Activated CD4-positive, alpha-beta T cell treated with anti-CD3 and anti-CD28 coated beads, Interleukin-2, Interleukin-4, amounts not matched to agents 100 ng/mL and 50 ng/mL, durations not matched to agents 16 hours and 8 hours (primary cell): ENCODE data around the gene NECAP2.
A peak's percentile ranks its signal among the peaks of the same experiment; 100 is the strongest.
"Not testable (repeated sequence)": the region's sequence is repeated elsewhere in the genome, so short reads cannot be mapped to it uniquely, and the experiment has no call there.

Source experiments
- DNase-seq: peaks from one replicate; pipeline ENCODE4 v3.0.0-alpha.2; 2020; ENCODE audit warnings: low spot score

Gene NECAP2

DNA sequence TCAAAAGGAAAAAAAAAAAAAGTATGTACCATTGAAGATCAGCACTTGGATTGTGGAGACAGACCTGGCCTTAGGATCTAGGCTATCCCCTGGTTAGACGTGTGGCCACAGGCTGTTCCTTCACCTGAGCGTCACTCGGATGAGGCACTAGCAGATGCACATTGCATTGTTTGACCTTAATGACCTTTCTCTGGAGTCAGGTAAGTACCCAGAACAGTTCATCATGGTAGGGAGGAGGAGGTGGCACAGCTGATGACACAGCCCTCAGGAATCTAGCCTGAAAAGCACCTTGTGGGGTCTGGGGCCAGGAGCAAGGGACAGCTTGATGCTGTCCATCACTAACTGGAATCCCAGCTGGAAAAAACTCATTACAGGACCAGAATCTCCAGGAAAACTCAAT is 21.2 kb downstream of the NECAP2 start:
- no peak for DNase-seq

DNA sequence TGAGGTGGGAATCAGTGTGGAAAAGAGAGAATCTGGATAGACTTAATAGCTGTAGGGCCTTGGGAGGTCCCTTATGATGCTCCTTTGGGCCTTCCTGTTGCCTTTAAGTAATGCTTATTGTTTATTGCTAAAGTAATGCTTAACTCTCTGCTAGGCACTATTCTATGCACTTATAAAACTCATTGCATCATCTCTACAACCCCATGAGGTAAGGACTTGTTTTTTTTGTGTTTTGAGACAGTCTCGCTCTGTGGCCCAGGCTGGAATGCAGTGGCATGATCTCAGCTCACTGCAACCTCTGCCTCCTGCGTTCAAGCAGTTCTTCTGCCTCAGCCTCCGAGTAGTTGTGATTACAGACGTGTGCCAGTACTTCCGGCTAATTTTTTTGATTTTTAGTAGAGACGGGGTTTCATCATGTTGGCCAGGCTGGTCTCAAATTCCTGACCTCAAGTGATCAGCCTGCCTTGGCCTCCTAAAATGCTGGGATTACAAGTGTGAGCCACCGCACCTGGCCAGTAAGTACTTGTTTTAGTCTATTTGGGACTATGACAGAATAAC is 22.3 kb downstream of the NECAP2 start:
- DNase-seq = no peak

DNA sequence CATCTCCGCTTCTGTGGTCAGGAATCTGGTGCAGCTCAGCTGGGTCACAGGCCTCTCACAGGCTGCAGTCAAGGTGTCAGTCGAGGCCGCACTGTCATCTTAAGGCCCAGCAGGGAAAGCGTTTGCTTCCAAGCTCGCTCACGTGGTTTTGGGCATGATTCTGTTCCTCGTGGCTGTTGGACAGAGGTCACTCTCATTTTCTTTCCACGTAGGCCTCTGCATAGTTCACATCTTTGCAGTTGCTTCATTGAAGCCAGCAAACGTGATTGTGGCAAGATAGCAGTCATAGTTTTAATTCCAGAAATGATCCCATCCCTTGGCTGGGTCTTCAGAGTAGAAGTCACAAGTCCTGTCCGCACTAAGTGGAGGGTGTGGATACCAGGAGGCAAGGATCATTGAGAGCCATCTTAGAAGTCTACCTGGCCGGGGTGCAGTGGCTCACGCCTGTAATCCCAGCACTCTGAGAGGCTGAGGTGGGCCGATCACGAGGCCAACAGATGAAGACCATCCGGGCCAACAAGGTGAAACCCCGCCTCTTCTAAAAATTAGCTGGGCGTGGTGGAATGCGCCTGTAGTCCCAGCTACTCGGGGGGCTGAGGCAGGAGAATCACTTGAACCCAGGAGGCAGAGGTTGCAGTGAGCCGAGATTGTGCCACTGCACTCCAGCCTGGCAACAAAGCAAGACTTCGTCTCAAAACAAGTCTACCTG is 24.5 kb downstream of the NECAP2 start:
- no peak for DNase-seq

DNA sequence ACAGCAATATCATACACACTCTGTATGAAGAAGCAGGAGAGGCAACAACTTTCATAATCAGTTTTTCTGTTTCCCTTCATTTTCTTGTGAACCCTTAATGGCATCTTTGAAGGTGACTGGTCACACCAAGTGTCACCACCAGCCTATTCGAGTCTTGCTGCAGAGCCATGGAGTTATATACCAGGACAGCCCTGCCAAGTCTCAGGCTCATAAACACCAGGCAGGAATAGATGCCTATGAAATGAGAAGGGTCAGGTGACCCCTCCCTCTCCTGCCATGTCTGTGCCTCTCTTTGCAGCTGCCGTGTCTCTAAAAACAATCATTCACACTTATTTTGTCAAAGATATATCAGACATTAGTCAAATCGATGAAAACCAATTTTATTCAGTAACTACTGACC is 28.0 kb downstream of the NECAP2 start:
- DNase-seq = no peak

DNA sequence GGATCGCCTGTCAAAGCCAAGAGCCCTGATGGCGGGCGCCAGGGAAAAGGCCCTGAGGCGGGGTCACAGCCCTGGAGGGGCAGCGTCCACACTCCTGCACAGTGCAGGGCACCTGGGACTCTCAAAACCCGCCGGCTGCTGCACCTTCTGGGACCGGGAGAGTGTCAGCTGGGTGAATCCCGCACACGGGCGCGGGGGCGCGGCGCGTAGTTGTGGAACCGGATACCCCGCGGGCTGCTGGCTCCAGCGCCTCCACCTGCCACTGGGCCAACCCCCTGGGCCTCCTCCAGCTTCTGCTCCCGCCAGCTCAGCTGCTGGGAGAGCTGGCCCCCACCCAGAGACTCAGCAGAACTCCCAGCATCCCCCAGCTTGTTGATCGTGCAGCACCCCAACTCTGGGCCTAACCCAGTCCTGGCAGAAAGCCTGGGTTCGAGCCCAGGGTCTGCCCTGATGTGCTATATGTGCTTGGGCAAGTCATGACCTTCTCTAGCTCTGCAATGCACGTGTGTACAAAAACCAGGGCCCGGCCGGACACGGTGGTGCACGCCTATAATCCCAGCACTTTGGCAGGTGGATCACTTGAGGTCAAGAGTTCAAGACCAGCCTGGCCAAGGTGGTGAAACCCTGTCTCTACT is 33.8 kb downstream of the NECAP2 start:
- no peak for DNase-seq

DNA sequence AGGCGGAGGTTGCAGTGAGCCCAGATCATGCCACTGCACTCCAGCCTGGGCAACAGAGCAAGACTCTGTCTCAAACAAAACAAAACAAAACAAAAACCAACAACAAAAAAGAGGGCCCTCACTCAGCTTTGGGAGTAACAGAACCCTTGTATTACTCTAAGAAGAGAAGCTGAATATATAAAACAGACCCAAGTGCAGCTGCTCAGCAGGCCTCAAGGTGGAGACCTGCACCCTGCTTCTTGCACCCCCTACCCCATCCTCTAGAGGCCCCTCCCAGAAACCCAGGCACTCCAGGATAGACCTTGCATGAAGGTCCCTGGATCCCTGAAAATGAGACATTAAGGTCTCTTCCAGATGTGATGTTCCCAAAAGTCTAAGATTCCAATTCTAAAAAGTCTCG is 34.4 kb downstream of the NECAP2 start:
- DNase-seq = not testable (repeated sequence)

DNA sequence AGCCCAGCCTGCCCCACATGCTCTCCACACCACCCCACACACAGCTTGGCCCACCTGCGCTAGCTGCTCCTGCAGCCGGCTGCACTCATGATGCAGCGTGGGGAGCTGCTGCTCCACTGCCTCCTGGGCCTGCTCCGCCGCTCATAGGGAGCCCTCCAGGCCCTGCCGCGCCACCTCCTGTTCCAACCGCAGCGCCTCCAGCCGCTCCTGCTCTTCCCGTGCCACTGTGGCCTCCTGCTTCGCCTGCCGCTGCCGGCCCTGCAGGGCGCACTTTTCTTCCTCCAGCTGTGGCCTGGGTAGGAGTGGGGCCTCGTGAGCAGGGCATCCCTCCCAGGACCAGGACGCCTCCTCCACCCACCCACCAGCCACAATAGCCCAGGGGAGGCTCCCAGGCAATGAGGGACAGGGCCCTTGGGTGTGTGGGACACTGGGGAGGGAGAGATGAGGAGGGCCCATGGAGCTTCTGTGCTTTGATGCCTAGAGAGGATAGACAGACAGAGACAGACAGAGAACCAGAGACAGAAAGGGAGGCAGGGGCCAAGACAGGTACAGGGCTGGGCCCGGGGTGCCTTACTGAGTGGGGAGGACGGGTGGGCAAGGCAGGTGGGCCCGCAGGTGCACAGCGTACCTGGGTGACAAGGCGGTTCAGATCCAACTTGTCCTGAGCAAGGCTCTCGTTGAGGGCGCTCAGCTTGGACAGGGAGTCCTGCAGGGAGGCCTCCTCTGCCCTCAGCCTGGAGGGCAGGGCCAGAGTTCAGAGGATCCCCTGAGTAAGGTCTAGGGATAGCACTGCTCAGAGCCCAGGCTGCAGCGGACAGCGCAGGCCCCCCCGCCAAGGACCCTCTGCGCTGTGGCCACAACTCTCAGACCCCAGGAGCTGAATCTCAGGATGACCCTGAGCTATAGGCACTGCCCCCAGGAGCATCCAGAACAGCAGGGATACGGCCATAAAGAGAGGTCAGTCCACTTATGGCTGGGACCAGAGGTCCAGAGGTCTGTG is 35.5 kb downstream of the NECAP2 start:
- not testable (repeated sequence) for DNase-seq

DNA sequence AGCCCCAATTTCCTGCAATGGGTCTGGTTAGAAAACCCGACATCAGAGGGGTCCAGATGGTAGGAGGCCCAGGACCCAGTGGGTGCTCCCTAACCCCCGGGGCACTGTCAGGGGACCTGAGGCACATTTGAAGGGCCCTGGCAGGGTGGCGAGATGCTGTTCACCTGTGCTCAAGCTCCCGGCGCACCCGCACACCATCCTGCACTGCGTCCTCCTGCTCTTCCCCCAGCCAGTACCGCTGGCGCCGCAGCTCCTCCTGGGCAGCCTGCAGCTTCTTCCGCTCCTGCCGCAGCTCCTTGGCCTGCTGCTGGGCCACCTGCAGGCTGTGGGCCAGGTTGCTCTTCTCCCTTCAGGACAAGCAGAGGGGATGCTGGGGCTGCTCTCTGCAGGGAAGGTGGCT is 37.6 kb downstream of the NECAP2 start:
- DNase-seq = no peak

DNA sequence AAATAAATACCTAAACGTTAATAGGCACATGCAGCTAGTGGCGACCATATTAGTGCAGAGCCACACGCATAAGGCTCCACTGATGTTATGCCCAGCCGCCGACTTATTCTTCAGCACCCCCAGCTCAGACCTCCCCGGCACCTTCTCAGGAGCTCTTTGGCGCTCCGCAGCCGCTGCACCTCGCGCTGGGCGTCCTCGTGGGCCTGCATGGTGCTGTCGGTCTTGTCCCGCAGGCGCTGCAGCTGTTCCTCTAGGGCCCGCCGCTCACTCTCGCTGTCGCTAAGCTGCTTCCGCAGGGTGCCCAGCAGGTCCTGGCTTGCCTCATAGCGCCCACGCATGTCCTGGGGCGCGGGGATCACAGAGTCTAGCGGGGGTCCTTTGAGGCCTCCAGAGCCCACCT is 42.6 kb downstream of the NECAP2 start:
- not testable (repeated sequence) for DNase-seq

DNA sequence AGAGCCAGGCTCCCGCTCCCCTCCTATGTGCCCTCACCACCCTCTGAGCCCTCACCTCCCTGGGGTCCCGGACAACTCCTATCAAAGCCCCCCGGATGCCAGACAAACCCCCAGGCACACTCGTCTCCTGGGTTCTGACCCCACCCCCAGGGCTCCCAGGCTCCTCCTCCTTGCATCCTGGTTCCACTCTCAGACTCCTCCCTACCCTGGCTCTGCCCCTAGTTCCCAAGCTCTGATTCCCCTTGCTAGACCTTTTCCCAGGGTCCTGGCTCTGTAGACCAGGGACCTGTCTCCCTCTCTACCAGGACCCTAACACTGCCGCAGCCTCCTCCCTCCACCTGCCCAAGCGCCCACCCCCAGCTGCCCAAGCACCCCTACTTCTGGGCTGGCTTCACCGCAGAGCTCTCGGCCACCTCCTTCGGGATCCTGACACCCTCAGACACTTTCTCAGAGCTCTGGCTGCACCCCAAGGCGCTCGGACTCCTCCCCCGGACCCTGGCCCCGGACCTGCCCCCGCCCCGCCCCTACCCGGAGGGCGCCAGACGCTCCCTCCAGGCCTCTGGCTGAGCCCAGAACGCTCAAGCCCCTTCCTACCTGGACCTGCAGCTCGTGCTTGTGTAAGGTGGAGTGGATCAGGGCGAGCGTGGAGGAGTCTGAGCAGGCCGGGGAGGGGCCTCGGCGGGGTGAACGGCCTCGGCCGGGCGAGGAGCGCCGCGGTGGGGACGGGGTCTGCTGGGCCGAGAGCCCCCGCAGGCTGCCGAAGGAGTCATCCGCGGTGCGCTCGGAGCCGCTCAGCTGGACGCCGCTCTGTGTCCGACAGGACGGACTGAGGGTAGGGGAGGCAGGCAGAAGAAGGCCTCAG is 43.3 kb downstream of the NECAP2 start:
- not testable (repeated sequence) for DNase-seq

DNA sequence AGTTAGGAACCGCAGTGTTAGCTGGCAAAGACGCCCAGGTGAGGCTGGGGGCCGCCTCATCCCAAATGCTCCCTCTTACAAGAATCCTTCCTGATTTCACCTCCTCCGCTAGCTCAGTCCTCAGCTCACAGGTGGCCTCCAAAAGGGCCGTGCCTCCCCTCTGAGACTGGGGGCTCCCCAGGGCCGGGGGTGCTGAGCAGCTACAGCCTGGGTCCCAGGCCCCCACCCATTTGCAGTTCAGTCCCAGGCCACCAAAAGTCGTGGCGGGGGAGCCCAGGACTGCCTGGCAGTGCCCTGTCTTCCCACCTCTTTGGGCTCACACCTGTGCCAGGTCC is 43.9 kb downstream of the NECAP2 start:
- DNase-seq = no peak

DNA sequence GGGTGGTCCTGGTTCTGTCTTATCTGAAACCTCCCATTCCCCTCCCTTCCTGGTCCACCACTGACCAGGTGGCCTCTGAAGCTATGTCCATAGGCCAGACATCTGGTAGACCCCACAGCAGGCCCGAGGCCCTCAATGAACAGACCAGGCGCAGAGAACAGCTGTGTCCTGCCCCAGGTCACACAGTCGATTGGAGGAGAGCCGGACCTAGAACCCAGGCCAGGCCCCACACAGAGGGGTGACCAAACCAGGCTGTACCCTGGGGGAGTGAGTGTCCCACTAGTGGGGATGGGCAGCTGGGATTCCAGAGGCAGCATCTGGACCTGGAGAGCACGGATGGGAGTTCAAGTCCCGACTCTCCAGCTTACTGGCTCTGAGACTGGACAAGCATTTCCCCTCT is 44.4 kb downstream of the NECAP2 start:
- DNase-seq = no peak

DNA sequence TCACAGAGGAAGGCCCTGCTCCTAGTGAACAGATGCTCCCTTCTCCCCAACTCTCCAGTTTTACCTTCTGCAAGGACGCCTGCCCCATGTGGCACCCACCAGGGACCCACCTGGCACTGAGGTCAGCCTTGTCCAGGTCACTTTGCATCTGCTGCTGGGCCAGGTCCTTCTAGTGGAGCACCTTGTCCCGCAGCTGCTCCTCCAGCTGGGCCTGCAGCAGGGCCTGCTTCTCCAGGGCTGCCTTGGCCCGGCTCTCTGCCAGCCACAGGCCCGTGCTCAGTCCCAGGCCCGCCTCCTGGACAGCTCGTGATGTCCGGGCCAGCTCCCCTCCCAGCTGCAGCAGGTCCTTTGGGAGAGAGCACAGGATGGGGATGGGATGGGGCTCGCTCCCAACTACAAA is 45.8 kb downstream of the NECAP2 start:
- DNase-seq = not testable (repeated sequence)

DNA sequence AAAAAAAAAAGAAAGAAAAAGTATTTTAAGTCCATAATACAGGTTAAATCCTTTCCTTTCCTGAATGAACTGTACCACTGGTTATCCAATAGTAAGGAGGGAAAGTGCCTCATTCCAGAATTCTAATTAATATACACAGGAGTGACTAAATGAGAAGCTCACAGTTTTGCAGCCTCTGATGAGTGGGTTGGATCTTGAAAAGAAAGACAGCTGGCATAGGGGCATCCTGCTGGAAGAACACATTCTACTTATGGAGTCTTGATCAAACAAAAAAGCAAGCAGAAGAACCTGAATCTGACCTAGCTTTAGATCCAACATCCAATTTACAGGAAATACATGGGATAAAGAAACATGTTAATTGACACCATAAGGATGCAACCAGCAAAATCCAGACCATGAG is 46.5 kb downstream of the NECAP2 start:
- not testable (repeated sequence) for DNase-seq

DNA sequence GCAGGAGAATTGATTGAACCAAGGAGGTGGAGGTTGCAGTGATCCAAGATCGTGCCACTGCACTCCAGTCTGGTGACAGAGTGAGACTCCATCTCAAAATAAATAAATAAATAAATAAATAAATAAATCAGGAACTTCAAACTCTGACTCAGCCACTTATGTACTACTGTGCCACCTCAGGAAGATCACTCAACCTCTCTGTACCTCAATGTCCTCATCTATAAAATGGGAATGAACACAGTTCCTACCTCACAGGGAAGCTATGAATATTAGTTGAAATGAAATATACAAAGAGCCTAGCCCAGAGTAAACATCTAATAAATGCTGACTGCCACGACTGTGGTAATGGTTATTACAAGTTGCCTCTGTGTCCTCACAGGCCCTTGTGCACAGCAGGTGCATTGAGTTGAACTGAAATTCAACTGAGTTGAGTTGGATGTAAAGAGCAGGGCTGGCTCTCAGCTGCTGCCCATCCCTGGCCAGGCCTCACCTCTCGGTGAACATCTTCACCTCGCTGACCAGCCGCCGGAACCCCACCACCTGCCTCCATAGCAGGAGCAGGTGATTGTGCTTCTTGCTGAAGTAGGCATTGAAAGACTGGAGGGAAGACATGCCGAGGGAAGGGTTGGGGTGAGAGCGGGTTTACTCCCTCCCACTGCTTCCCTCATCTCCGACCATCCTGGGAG is 48.8 kb downstream of the NECAP2 start:
- DNase-seq = not testable (repeated sequence)

DNA sequence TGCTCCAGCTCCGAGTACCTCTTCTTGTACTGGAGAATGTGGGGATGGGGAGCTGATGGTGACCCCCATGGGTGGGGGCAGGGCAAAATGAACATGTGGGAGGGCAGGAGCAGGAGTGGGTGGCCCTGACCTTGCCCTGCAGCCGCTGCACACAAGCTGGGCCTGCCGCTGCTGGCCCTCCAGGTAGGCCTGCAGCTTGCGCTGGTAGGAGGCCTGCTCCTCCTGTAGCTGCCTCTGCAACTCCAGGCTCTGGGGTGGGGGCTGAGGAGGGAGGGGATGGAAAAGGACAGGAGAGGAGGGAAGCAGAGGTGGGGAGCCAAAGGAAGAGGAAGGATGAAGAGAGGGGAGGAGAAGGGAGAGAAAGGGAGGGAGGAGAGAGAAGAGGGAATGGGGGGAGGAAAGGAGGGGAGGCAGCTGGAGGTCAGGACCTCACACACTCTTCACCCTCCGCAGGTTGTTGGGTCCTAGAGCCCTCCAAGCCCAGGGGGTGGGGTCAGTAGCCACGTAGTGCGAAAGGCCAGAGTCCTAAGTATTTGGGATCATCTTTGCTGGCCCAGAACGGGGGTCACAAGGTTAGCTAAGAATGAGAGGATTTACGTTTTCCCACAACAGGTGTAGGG is 50.6 kb downstream of the NECAP2 start:
- DNase-seq = no peak

DNA sequence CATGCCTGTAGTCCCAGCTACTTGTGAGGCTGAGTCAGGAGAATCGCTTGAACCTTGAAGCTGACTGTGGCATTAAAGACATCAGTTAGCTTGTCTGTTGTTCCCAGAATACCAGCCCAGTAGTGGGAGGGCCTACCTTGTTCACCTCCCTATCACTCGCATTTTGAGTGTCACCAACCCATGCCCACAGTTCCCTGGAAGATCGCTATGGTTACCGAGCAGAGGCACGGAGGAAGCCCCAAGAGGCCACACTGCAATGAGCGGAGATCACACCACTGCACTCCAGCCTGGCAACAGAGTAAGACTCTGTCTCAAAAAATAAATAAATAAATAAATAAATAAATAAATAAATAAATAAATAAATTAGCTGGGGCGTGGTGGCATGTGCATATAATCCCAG is 52.4 kb downstream of the NECAP2 start:
- peak; percentile 62 for DNase-seq

DNA sequence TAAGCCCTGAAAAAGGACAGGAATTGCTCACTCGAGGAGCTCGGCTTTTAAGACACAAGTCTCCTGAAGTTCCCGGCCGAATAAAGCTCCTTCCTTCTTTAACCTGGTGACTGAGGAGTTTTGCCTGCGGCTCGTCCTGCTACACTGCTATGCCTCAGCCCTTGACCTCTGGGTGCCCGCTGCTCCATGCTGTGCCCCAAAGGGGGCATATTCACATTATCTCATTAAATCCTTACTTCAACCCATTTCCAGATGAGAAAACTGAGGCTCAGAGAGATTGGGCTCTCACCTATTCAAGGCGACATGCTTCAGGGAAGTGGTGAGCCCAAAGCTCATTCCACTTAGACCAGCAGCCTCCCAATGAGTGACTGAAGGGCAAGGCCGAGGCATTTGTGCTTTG is 53.2 kb downstream of the NECAP2 start:
- not testable (repeated sequence) for DNase-seq

DNA sequence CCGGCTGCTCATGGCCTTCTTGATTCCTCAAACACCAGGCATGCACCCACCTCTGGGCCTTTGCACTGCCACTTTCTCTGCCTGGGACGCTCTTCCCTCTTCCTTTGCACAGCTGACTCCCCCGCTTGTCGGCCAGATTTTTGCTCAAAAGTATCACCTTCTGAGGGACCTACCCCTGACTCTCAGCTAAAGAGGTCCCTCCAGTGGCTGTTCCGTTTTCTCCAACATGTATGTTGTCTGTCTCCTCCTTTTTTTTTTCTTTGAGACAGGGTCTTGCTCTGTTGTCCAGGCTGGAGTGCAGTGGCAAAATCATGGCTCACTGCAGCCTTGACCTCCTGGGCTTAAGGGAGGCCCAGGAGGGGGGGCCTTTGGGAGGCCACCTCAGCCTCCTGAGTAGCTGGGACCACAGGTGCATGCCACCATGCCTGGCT is 57.0 kb downstream of the NECAP2 start:
- not testable (repeated sequence) for DNase-seq

DNA sequence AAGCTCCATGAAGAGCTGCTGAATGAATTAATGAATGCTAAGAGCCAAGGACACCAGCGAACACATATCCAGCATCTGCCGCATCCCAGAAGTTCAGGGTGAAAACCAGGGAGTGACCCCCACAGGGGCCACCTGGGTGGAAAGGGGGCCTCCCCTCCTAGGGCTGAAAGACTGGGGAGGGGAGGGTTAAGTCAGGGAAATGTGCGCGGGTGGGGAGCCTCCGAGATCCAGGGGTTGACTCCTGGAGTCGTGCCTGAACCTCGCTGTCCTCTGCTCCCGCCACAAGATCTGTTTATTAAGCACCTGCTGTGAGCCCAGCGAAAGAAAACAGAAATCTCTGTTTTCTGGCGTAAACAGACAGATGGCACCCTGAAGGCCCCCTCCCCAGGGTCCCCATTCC is 57.5 kb downstream of the NECAP2 start:
- DNase-seq = not testable (repeated sequence)
